Stimulated activated CD4-positive, alpha-beta T cell treated with anti-CD3 and anti-CD28 coated beads, Interleukin-2, amount 100 ng/mL, for 4 hours (primary cell): ENCODE results near the gene USP6.
"Not testable (repeated sequence)": the region's sequence is repeated elsewhere in the genome, so short reads cannot be mapped to it uniquely, and the experiment has no call there.

Experiments
- DNase-seq: peaks from one replicate; pipeline ENCODE4 v3.0.0-alpha.2; 2020; ENCODE audit warnings: low read depth

USP6 gene

GRCh38 chr17:5194346-5194745 lies 78.5 kb downstream of the USP6 start:
- DNase-seq = no peak

GRCh38 chr17:5198472-5198871 lies 82.6 kb downstream of the USP6 start:
- DNase-seq = no peak

DNA sequence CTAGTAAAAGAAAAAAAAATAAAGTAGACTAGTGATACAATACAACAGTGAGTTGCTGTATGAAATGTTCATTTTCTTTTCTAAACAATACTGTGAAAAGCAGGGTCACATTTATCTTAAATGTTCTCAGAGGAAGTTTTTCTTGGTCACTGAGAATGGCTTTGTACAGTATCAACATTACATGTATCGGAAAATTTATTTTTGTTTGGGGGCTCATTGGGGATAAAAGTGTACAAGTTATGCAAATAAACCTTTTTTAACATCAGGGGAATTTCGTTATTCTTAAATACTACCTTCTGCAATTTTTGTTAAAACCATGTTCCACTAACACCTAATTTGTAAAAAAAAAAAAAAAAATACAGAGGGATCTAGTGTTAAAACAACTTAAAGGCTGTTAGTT lies 84.5 kb downstream of the USP6 start:
- no peak for DNase-seq

GRCh38 chr17:5201011-5201410 lies 85.2 kb downstream of the USP6 start:
- DNase-seq = no peak

- no peak for DNase-seq
These were observed 87.5 kb downstream of the USP6 start for GRCh38 chr17:5203178-5203907.

DNA sequence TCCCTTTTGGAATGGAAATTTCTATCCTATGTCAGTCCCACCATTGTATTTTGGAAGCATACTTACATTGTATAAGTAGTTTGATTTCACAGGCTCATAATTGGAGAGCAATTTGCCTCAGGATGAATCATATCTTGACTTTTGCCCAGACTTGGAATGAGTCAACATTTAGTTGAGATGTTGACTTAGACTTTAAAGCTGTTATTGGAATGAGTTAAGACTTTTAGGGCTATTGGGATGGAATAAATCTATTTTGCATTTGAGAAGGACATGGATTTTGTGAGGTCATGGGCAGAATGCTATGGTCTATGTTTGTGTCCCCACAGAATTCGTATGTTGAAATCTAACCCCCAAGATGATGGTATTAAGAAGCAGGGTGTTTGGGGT lies 88.1 kb downstream of the USP6 start:
- no peak for DNase-seq

DNA sequence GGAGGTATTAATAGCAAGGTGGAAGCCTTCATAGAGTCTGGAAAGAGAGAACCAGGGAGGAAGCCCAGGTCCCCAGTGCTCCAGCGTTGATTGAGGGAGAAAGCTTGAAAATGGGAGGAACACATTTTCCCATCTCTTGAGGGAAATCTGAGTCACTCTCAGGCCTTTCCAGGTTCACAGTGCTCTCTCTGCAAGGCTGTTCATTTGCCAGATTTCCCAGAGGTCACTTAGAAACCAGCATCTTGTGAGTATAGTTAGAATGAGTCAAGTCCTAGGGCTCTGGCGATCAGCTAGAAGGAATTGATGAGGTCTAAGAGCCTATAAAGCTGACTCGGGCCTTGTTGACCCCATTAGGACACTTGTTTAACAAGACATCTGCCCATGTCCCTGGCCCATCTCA lies 93.6 kb downstream of the USP6 start:
- DNase-seq = no peak

GRCh38 chr17:5210091-5210490 lies 94.3 kb downstream of the USP6 start:
- DNase-seq = no peak

- no peak for DNase-seq
These were observed 94.9 kb downstream of the USP6 start for GRCh38 chr17:5210614-5211252.

GRCh38 chr17:5211458-5211857 lies 95.6 kb downstream of the USP6 start:
- no peak for DNase-seq

DNA sequence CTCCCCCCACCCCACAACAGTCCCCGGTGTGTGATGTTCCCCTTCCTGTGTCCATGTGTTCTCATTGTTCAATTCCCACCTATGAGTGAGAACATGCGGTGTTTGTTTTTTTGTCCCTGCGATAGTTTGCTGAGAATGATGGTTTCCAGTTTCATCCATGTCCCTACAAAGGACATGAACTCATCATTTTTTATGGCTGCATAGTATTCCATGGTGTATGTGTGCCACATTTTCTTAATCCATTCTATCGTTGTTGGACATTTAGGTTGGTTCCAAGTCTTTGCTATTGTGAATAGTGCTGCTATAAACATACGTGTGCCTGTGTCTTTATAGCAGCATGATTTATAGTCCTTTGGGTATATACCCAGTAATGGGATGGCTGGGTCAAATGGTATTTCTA lies 101.7 kb downstream of the USP6 start:
- not testable (repeated sequence) for DNase-seq

- DNase-seq = no peak
These were observed 103.7 kb downstream of the USP6 start for GRCh38 chr17:5219536-5219935.

DNA sequence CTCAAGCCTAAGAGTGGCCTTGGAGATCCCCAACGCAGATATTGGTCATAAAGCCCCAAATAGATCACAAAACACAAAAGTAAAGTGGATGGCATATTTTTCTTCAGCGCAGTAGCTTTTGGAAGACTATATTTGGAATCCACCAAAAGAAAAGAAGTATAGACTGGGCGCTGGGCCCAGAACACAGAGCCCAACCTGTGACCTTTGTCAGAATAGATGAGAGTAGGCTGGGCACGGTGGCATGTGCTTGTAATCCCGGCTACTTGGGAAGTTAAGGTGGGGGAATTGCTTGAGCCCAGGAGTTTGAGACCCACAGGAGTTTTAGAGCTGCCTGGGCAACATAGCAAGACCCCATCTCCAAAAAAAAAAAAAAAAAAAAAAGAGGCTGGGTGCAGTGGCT lies 104.2 kb downstream of the USP6 start:
- no peak for DNase-seq

- not testable (repeated sequence) for DNase-seq
These were observed 106.1 kb downstream of the USP6 start for GRCh38 chr17:5221912-5222311.
